ENCODE measurements around the gene PTH1R. TPM values are rescaled to one million over a fixed set of nuclear protein-coding genes. Genes with fewer than 3 reads are reported as not detected.

Gene PTH1R
- total RNA-seq, 2 donors from 2014 or later = 5.6 to 8.9 TPM

DNA sequence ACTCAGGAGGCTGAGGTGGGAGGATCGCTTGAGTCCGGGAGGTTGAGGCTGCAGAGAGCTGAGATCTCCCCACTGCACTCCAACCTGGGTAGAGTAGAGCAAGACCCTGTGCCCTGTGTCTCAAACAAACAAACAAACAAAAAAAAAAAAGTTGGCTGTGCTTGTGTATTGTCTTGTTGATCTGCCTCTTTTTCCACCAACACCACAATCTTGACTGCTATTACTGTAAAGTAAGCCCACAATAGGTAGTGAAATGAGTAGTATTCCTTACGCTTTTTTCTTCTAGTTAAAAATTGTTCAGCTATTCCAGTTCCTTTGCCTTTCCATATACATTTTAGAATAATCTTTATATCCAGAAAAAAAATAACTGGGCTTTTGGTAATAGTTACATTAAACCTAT is 35.5 kb downstream of the PTH1R start:
- DNase-seq (ENCODE audit: low spot score) (no peak), ATAC-seq (ENCODE audit: insufficient number of reproducible peaks, low FRiP score, low read depth) (no peak)
- Histone ChIP-seq H3K27me3 (replicated peaks; ENCODE audit: insufficient read depth) (no peaks in the 10 kb centered on the region), H3K9me3 (no peaks in the 10 kb centered on the region), H3K27ac (no peak overlapping the region), H3K4me1 (ENCODE audit: control insufficient read depth in 1 of 2, low read depth in 2 of 2) (peaks cover 10 to 20% of the 10 kb centered on the region in 2 donors), H3K36me3 (peaks cover 4% of the 10 kb centered on the region), H3K4me3 (no peak overlapping the region)
- TF ChIP-seq, protein P1, sequence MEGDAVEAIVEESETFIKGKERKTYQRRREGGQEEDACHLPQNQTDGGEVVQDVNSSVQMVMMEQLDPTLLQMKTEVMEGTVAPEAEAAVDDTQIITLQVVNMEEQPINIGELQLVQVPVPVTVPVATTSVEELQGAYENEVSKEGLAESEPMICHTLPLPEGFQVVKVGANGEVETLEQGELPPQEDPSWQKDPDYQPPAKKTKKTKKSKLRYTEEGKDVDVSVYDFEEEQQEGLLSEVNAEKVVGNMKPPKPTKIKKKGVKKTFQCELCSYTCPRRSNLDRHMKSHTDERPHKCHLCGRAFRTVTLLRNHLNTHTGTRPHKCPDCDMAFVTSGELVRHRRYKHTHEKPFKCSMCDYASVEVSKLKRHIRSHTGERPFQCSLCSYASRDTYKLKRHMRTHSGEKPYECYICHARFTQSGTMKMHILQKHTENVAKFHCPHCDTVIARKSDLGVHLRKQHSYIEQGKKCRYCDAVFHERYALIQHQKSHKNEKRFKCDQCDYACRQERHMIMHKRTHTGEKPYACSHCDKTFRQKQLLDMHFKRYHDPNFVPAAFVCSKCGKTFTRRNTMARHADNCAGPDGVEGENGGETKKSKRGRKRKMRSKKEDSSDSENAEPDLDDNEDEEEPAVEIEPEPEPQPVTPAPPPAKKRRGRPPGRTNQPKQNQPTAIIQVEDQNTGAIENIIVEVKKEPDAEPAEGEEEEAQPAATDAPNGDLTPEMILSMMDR (IDR thresholded peaks at IDR 0.05) = no peak

DNA sequence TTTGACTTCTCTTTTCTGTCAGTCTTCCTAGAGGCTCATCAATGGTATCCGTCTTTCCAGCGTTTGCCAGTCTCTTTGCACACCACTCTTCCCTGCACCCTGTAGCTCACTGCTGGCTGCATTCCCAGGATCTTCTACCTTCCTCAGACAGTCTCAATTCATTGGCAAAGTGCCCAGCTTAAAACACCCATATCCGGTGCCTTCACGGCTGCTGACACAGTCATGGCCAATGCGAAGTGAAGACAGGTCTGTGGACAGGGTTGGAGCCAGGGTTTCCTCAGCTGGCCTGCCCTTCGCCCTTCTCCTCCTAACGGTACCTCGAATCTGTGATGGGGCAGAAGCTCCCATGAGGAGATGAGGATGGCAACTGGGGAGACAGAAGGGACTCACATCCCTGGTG is 36.1 kb downstream of the PTH1R start:
- Histone ChIP-seq H3K4me1 (ENCODE audit: control insufficient read depth in 1 of 2, low read depth in 2 of 2) (peaks cover 8 to 13% of the 10 kb centered on the region in 2 donors), H3K9me3 (no peaks in the 10 kb centered on the region), H3K4me3 (no peak overlapping the region), H3K27ac (no peak overlapping the region), H3K27me3 (replicated peaks; ENCODE audit: insufficient read depth) (no peaks in the 10 kb centered on the region), H3K36me3 (peaks cover 6% of the 10 kb centered on the region)
- ATAC-seq (ENCODE audit: insufficient number of reproducible peaks, low FRiP score, low read depth) (no peak), DNase-seq (ENCODE audit: low spot score) (no peak)
- TF ChIP-seq, protein P1 (IDR thresholded peaks at IDR 0.05) = no peak

DNA sequence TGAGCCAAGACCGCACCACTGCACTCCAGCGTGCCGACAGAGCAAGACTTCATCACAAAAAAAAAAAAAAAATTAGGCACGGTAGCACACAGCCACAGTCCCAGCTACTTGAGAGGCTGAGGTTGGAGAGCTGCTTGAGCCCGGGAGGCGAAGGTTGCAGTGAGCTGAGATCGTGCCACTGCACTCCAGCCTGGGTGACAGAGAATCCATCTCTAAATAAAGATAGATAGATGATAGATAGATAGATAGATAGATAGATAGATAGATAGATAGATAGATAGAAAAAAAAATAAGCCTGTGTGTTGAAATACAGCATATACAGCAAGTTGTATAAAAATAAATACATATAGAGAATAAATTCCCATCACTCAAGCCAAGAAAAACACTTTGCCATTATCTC is 37.3 kb downstream of the PTH1R start:
- no peak for ATAC-seq (ENCODE audit: insufficient number of reproducible peaks, low FRiP score, low read depth)

DNA sequence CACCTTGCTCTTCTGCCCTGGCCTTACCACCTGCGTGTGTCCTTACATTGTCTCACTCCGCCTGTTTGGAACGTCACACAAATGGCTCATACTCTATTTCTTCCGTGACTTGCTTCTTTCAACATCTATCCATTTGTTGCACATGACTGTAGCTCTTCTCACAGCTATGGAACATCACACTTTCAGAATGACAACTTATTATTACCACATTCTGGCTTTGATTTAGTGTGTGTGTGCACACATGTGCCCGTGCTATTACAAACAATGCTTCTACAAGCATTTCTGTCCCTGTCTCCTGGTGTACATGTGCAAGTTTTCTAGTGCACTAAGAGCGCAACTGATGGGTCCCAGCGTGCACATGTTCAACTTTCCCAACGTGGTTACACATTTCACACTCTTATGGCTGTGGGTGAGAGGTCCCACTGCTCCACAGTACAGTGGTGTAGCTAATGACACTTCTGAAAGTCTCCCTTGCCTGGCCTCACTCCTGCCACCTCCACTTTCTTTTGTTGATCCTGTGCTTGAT is 37.8 kb downstream of the PTH1R start:
- DNase-seq (ENCODE audit: low spot score) = no peak
- H3K4me1 ChIP-seq (ENCODE audit: control insufficient read depth in 1 of 2, low read depth in 2 of 2) = no peaks in the 10 kb centered on the region
- H3K27ac ChIP-seq = no peak overlapping the region
- ATAC-seq (ENCODE audit: insufficient number of reproducible peaks, low FRiP score, low read depth) = no peak
- TF ChIP-seq, protein P1 (IDR thresholded peaks at IDR 0.05) = no peak
- H3K4me3 ChIP-seq = no peak overlapping the region
- H3K9me3 ChIP-seq = no peaks in the 10 kb centered on the region
- no peaks in the 10 kb centered on the region for H3K27me3 ChIP-seq (replicated peaks; ENCODE audit: insufficient read depth)
- peaks cover 14% of the 10 kb centered on the region for H3K36me3 ChIP-seq

More for the DNA sequence above, 37.3 kb downstream of the PTH1R start:
- TF ChIP-seq, protein P1 (IDR thresholded peaks at IDR 0.05) = no peak
- no peak overlapping the region for H3K27ac ChIP-seq
- peaks cover 9% of the 10 kb centered on the region for H3K36me3 ChIP-seq
- no peaks in the 10 kb centered on the region for H3K9me3 ChIP-seq
- H3K4me3 ChIP-seq = no peak overlapping the region
- no peak for DNase-seq (ENCODE audit: low spot score)
- peaks cover 0 to under 1% of the 10 kb centered on the region in 2 donors for H3K4me1 ChIP-seq (ENCODE audit: control insufficient read depth in 1 of 2, low read depth in 2 of 2)
- H3K27me3 ChIP-seq (replicated peaks; ENCODE audit: insufficient read depth) = no peaks in the 10 kb centered on the region

DNA sequence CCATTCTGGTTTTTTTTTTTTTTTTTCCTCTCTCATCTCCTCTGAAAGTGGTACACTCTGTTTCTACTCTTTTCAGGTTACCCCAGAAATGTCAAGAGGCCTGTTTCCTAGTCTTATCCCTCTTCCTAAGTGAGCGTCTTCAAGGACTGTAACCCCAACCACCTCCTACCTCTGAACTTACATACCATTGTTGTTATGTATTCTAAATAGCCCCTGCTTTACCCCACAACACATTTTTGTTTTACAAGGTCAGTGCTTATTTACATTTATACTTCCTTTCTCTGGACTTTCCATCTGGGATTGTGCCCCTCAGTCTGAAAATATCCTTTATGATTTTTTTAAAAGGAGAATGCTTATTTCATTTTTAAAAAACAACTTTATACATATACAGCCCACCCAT is 38.8 kb downstream of the PTH1R start:
- TF ChIP-seq, protein P1 (IDR thresholded peaks at IDR 0.05) = no peak
- no peak for ATAC-seq (ENCODE audit: insufficient number of reproducible peaks, low FRiP score, low read depth)
- Histone ChIP-seq H3K9me3 (no peaks in the 10 kb centered on the region), H3K27me3 (replicated peaks; ENCODE audit: insufficient read depth) (no peaks in the 10 kb centered on the region), H3K4me1 (ENCODE audit: control insufficient read depth in 1 of 2, low read depth in 2 of 2) (no peaks in the 10 kb centered on the region), H3K27ac (no peak overlapping the region), H3K36me3 (peaks cover 23% of the 10 kb centered on the region), H3K4me3 (no peak overlapping the region)
- DNase-seq (ENCODE audit: low spot score) = no peak

Data from thoracic aorta (tissue), 2 donors.